GM21526 (cell line): ENCODE measurements around the gene GTF3C4.

ENCODE experiments used
- ATAC-seq: cut with Tn5 transposase; IDR thresholded peaks from one replicate; pipeline ENCODE4 v1.9.1; 2021; ENCODE audit warnings: moderate library complexity; ENCODE audit not compliant: unreplicated experiment, low FRiP score

Gene GTF3C4, protein sequence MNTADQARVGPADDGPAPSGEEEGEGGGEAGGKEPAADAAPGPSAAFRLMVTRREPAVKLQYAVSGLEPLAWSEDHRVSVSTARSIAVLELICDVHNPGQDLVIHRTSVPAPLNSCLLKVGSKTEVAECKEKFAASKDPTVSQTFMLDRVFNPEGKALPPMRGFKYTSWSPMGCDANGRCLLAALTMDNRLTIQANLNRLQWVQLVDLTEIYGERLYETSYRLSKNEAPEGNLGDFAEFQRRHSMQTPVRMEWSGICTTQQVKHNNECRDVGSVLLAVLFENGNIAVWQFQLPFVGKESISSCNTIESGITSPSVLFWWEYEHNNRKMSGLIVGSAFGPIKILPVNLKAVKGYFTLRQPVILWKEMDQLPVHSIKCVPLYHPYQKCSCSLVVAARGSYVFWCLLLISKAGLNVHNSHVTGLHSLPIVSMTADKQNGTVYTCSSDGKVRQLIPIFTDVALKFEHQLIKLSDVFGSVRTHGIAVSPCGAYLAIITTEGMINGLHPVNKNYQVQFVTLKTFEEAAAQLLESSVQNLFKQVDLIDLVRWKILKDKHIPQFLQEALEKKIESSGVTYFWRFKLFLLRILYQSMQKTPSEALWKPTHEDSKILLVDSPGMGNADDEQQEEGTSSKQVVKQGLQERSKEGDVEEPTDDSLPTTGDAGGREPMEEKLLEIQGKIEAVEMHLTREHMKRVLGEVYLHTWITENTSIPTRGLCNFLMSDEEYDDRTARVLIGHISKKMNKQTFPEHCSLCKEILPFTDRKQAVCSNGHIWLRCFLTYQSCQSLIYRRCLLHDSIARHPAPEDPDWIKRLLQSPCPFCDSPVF

DNA sequence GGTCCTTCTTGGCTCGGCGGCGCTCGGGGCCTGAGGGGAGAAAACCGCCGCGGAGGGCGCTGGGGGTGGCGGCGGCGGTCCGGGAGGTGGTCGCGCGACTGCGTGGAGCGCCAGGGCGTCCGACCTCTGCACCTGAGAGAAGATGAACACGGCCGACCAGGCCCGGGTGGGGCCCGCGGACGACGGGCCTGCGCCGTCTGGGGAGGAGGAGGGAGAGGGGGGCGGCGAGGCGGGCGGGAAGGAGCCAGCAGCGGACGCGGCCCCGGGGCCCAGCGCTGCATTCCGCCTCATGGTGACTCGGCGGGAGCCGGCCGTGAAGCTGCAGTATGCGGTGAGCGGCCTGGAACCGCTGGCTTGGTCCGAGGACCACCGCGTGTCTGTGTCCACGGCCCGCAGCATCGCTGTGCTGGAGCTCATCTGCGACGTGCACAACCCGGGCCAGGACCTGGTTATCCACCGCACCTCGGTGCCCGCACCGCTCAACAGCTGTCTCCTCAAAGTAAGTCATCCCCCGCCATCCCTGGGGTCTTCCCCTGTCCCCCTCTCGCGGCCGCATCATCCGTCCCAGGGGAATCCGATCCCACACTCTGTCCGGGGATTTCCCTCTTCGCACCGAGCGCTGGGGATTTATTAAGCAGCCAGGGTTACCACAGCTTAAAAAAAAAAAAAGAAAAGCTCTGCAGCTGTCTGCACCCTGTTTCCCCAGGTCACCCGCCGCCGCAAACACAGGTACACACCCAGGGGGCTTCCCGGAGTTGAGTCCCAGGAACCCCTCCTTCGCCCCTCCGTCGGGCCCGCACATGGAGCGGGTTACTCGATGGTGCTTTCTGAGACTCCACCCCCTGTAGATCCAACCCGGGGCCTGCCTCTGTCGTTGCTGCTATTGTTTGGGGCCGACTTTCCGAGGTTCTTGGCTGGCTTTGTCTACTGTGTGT is at the start of gene GTF3C4:
TSS of gene GTF3C4 (plus strand) at position 8 of the 935 bp plus-strand sequence. CDS start at position 143, 135 bp downstream.
- ATAC-seq, result peak; percentile 28

DNA sequence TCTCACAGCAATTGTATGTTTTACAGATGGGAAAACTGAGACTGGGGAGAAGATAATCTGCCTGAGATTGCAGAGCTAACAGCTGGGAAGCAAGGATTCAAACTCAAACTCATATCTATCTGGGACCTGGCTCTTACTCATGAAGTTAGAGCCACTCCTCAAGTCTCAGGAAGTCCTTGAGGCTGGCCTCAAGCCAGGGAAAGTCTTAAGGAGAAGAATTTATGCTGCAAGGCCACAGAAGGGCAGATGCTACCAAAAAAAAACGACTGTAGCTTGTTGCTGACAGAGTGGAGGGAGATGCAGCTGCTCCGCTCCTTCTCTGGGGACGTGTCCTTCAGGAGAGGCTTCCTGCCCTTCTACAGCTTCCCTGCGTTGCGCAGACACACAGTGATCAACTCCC is 48.1 kb upstream of the GTF3C4 start:
- ATAC-seq, result no peak

DNA sequence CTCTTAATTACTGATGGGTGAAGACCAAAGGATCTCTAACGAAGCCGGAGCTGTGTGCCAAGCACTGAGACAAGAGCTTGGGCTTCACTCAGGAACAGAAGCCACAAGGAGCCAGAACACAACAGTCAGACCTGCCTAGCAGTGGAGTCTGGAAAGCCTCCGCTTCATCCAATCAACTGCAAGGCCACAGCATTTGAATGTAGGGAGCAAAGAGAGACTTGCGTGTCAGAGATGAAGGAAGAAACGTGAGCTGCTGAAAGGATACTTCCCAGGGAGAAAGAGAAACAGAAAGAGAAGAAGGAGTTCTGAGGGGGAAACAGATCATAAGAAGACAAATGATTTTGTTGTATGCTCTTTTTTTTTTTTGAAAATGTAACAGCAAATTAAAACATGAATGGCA is 44.0 kb upstream of the GTF3C4 start:
- no peak for ATAC-seq

DNA sequence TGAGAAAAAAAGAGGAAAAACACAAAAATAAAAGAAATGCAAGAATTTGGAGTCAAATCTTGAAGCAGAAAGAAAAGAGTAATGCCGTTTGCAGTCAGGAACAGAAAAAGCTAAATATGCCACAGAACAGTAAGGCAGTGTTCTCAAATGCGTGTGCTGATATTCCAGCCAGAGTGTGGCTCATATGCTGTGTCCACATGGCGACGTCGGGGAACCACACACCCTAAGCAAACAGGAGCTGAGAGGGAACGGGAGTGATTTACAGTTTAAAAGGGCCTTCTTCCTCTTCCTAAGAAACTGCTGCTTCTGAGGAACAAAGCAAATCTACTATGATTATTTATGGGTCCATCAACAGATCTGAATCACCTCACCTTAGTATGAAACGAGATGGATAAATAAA is 43.2 kb upstream of the GTF3C4 start:
- ATAC-seq, result no peak

DNA sequence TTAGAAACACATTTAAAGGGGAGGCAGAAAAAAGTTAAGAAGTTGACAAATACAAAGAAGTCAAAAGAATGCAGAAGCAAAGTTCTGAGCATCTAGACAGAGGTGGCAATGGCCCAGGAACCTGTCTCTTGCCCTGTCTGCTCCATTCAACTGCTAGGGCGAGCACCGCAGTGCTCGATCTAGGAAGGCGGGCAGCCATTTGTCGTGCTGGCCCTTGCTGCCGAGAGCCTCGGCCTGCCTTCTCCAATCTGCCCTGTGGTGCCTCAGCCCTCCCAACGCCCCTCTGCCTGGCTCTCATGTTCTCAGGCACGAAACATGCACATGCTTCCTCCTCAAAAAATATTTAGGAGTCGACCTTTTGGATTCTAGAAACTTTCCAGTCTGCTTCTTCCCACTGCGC is 42.7 kb upstream of the GTF3C4 start:
- ATAC-seq, result no peak

DNA sequence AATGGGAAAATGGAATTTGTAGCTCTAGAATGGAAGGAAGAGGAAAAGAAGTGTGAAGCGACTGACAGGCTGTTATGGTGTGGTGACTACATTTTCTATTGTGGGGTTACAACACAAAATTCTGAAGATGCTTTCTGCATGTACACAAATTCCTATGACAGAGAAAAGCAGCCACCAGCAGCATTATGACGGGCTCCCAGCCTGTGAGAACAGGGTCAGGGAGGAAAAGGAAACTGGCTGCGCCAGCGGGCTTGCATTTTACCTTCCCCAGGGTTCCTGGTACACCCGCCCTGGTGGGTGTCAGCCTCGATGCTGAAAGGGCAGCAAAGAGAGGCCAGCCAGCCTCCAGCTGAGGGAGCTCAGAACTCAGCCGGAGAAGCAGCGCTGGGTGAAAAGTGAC is 41.5 kb upstream of the GTF3C4 start:
- ATAC-seq, result no peak

DNA sequence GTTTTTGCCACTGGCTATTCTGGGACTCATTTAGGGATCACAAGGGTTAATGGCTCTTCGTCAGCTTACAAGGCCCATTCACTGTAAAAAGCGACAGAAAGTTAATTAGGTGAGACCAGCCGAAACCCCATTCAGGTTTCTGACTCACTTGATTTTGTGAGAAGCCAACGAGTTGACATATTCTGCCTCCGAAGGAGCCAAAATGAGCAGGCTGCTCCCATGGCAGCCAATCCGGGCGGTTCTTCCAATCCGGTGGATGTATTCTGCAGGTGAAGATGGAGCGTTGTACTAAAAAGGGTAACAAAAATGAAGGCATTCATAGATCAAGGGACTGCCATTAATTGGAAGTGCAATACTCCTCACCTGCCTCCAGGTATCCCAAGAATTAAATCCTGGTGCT is 40.1 kb upstream of the GTF3C4 start:
- ATAC-seq, result no peak

DNA sequence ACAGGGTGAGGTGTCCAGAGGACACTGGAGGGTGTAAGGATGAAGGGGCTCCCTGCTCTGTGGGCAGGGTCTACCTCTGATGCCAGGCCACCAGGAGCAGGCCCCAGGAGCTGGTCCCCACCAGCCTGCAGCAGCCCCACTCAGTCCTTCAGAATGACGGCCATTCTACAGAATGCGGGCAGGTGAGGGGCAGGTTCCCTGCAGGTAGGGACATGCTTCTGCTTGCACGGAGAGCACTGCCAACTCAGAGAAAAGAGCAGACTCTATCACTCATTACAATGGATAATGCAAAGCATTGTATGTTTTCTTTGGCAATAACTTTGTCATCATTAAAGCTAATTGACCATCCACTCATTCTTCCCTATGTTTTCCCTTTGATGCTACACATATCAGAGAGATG is 39.5 kb upstream of the GTF3C4 start:
- no peak for ATAC-seq

DNA sequence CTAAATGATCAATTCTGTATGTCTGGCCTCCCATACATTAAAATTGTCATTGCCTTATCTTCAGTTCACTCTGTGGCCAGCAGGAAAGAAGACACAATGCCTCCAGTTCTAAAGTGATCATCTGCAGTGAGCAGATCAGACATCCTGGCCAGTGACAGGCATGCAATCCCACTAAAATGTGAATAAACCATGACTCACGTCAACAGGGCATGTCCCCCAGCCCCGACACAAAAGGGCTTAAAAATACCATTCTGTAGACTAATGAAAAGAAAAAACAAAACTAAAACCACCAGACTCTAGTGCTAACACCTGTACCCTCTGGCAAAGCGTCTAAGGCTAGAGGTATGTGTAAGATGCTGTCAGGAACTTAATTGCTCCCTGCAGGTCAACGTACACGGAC is 39.0 kb upstream of the GTF3C4 start:
- ATAC-seq, result no peak

DNA sequence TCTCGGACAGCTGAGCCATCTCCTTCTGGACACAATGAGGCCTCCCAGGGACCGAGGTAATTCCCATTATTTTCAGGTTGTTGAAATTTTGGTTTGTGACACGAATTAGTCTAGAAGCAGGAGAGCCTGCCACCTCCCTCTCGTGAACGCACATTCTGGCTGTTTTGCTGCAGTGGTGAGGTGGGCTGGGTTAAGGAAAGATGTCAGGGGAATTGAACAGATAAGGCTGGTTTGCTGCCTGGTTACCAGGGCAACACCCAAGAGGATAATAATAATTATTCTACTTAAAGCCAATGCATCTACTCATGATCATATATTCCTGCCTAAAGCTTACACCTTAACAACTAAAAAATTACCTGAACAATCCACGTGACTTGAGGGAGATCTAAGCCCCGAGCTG is 38.6 kb upstream of the GTF3C4 start:
- ATAC-seq, result no peak

DNA sequence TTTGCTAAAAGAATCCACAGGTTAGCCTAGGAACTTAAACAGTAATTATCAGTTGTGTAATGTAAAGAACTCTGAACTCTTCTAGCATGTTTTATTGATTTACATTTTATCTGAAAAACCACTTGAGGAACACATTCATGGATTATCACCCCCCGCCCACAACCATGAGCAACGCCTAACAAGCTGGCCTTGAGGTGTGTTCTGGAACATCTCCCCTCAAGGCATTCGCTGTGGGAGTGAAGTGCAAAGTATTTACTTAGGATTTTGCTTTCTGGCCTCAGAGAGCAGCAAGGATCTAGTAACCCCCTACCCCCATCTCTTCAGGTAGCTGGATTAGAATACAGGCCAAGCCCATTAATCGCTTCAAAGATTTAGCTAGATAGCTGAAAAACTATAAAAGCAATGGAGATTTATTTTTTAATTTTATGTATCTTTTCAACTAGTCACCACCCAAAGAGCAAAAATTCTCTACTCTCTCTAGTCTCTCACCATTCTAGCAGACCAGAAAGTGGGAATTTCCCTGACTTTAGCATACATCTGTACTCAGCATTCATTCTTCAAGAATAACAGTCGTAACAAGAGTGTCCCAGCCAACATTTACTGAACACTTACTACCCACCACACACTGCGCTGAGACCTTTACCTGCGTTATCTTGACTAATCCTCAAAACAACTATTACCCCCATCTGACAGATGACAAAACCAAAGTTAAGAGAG is 37.7 kb upstream of the GTF3C4 start:
- ATAC-seq, result no peak

DNA sequence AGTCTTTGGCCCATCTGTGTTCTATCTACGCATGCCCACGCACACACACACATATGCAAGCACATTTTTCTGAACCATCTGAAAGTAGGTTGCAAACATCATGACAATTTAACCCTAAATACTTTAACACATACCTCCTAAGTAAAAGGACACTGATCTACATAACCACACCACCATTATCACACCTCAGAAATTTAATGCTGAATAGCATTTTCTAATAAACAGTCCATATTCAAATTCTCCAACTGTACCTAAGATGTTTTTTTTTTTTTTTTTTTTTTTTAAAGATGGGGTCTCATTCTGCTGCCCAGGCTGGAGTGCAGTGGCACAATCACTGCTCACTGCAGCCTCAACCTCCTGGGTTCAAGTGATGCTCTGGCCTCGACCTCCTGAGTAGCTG is 35.9 kb upstream of the GTF3C4 start:
- ATAC-seq, result no peak

DNA sequence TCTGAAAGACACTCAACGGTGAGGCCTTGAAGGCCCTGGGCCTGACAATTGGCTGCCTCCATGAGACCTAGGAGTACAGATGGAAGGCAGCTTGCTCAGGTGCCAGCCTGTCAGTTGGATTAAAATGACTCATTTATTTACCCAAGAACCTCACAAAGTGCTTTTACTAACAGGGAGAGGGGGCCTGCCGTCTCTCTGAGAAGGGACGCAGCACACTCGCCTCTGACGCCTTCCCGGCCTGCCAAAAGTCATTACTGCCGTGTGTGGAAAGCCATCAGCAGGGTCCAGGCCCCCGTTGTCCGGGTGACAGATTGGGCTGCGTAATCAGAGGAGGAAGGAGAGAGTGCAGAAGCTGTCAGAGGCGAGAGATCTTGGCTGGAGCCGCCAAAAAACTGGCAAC is 32.9 kb upstream of the GTF3C4 start:
- no peak for ATAC-seq

DNA sequence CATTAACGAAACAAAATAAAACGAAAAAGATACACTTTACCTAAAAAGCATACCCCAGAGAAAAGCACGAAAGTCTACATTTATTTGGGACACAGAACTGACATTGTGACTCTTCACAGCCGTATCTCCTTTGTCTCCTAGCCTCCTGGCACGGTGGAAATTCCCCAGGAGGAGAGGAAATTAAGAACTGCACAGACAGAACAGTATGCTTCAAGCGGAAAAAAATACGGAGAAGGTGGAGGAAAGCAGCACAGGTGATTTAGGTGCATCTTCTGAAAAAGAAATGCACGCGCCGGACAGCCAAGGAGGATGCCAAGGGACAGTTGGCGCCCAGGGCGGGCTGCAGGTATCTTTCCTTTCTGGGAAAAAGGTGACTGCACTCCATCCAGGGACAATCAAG is 32.5 kb upstream of the GTF3C4 start:
- no peak for ATAC-seq

DNA sequence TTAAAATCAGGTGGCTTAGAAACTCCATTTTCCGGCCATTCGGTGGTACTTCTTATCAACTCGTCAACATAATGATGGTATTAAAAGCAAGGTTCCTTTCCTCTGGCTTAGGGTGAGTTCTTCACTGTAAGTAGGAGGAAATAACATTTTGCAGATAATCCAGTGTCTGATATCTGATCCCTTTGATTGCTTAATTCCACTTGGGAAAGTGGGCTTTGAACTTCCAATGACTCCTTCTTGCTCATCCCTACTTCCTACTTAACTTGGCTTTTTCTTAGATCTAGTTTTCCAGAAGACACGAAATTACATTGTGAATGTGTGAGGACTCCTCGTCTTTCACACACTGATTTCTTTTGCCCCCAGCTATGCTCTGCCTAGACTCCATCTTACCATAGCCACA is 32.0 kb upstream of the GTF3C4 start:
- ATAC-seq, result no peak

DNA sequence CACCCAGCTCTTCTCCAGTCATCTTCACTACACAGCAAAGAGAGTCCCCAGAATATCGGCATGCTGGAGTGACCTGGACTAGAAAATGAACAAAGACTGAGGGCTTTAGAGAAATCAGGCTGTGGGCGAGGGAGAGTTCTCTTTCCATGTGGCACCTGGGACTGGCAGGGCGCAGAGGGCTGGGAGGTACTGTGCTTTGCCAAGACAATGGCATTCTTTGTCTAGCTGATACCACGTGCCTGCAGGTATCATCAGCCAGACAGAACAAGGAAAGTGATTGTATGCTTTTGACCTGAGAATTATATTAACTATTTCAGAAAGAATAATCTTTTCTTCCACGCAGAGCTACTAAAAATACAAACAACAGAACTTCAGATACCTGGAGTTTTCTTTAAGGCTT is 30.9 kb upstream of the GTF3C4 start:
- ATAC-seq, result no peak

DNA sequence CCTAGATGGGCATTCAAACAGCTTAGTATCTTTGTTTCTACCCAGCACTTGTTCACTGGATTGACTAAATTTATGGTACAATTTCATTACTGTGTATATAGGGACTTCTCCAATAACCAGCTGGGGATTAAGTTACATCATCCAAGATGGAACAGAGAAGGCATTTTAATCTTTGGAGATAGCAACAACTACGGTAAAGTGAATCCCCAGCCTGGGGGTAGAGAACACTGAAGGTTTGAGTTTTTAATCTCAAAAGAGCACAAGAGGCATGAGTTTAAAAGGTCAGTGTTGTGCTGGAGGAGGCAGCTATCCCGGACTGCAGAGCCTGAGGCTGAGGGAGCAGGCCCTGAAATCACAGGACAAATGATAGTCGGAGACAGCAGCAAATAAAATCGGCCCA is 29.0 kb upstream of the GTF3C4 start:
- no peak for ATAC-seq

DNA sequence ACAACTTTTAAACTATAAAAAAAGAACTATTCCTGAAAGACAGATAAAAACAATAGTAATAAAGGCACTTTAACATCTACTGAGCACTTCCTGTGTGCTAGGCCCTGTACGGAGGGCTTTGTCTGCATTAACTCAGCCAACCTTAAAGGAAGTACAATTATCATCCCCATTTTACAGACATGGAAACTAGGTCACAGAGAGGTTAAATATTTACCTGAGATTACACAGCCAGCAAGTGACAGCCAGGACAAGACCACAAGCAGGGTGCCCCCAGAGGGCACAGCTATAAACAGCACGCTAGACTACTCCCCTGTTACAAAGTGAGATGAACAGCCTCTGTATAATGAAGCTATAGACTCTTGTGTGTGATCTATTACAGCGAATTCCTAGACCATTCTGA is 26.0 kb upstream of the GTF3C4 start:
- ATAC-seq, result no peak

DNA sequence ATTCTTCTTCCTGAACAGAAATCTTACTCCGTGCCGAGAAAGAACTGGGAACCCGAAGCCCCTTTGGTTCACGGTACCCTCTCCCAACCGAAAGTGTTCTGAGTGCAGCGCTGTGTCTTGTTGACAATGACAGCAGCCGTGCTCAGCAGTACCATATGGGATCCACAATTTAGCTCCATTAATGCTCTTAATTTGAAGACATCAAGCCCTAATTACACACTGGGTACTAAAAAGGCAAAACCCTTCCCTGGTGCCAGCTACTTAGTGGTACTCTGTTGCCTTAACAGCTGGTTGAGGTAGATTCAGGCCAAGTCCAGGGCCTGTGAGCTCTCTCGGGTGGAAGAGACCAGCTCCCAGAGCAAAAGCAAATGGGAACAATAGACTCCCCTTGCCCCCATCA is 25.0 kb upstream of the GTF3C4 start:
- no peak for ATAC-seq

DNA sequence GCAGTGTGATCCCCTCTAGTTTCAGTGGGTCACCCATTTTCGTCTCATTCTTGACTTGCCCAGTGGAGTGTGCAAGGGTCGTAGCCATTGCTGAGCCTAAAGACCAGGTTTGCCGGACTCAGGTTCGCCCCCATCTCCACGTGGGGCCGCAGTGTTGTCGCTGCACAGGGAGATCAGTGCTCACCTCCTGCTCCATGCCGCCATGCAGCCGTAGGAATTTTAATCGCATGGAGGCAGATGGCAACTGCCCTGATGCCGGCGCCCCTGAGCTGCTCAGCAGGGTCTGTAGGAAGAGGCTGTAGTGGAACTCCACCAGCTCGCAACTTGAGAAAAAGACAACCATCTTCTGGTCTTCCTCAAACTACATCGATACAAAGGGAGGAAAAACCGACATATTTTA is 24.6 kb upstream of the GTF3C4 start:
- no peak for ATAC-seq
